HG03025 (cell line): Measurements from ENCODE around the gene CPLX3.

Source experiments
- ATAC-seq: cut with Tn5 transposase; IDR thresholded peaks from one replicate; pipeline ENCODE4 v1.9.1; 2021; ENCODE audit warnings: mild to moderate bottlenecking, moderate library complexity; ENCODE audit not compliant: unreplicated experiment, low FRiP score

CPLX3 gene

DNA sequence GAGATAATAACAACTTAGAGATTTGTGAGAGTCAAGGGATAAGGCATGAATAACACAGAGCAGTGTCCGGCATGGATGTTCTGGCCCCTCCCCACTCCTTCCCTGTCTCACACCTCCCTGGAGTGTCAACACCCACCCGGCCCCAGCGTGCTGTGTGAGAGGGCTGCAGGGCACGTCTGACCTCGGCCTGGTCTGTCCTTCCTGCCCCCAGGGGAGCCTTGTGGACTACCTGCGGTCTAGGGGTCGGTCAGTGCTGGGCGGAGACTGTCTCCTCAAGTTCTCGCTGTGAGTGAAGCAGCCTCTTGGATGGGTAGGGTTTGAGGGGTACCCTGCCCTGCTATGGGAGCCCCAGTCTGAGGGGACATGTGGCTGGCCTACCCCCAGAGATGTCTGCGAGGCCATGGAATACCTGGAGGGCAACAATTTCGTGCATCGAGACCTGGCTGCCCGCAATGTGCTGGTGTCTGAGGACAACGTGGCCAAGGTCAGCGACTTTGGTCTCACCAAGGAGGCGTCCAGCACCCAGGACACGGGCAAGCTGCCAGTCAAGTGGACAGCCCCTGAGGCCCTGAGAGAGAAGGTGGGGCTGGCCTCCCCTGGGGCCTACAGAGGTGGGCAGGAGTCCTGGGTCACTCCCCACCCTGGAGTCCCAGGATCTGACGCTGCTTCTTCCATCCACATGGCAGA, 25.0 kb upstream of the CPLX3 start:
- no peak for ATAC-seq

DNA sequence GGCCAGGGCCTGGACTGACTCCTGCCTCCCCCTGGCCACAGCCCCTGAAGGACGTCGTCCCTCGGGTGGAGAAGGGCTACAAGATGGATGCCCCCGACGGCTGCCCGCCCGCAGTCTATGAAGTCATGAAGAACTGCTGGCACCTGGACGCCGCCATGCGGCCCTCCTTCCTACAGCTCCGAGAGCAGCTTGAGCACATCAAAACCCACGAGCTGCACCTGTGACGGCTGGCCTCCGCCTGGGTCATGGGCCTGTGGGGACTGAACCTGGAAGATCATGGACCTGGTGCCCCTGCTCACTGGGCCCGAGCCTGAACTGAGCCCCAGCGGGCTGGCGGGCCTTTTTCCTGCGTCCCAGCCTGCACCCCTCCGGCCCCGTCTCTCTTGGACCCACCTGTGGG, 24.1 kb upstream of the CPLX3 start:
- no peak for ATAC-seq

DNA sequence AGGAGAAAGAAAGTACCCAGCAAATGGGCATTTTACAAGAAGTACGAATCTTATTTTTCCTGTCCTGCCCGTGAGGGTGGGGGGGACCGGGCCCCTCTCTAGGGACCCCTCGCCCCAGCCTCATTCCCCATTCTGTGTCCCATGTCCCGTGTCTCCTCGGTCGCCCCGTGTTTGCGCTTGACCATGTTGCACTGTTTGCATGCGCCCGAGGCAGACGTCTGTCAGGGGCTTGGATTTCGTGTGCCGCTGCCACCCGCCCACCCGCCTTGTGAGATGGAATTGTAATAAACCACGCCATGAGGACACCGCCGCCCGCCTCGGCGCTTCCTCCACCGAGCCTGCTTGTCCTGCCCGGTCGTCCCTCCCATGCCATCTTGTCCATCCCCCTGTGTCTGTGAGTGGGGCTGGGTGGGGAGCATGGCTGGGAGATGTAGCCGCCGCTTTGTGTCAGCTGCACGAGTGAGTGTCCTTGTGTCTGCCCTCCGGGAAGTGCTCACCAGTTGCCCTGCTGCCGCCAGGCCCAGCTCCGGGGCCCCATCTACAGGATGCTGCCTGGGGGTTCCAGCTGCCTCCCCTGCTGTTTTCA, 23.5 kb upstream of the CPLX3 start:
- ATAC-seq, result no peak

DNA sequence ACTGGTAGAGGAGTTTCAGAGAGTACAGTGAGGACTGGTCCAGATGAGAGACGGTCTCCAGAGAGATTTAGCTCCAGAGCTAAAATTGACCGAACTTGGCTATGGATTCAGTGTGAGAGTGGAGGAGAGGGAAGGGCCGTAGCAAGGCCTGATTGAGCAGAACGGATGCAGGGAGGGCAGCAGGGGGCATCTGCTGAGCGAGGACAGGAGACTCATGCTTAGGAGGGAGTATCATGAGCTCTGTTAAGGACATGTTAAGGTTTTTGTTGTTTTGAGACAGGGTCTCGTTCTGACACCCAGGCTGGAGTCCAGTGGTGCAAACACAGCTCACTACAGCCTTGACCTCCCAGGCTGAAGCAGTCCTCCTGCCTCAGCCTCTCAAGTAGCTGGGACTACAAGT, 21.5 kb upstream of the CPLX3 start:
- ATAC-seq, result no peak

DNA sequence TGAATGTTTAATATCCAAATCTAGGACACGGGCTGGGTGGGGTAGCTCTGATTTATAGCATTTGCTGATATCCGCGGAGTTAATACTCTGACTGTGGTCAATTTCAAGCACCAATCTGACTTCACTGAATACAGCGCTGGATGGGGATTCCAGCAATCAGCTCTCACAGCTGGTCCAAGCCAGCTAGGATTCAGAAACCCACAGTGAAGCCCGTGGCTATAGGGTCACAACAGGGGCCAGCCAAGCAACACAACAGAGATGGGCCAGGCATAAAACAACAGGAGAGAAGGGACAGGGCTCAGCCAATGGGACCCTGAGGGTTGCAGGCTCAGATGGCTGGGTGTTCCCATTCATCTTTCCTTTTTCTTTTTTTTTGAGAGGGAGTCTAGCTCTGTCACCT, 19.1 kb upstream of the CPLX3 start:
- no peak for ATAC-seq

DNA sequence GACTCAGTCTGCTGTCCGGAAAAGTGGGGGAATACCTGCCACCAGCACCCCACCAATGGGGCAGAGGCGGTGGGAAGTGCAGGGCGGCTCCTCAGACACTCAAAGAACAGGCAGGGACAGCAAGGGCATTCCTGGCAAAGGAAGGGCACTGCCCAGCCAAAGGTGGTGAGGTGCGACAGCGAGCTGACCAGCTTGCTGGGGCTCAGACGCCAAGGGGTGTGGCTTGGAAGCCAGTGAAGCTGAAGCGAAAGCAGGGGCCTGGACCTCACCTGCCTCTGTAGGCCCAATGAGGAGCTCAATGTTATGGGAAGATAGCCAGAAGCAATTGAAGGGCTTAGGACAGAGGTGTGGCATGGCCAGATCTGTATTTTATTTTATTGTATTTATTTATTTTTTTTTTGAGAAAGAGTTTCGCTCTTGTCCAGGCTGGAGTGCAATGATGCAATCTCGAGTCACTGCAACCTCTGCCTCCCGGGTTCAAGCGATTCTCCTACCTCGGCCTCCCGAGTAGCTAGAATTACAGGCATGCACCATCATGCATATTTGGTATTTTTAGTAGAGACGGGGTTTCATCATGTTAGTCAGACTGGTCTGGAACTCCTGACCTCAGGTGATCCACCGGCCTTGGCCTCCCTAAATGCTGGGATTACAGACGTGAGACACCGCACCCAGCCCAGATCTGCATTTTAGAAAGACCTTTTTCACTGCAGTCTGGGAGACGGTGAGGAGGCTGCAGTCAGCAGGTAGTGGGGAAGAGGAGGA, 18.2 kb upstream of the CPLX3 start:
- ATAC-seq, result no peak

DNA sequence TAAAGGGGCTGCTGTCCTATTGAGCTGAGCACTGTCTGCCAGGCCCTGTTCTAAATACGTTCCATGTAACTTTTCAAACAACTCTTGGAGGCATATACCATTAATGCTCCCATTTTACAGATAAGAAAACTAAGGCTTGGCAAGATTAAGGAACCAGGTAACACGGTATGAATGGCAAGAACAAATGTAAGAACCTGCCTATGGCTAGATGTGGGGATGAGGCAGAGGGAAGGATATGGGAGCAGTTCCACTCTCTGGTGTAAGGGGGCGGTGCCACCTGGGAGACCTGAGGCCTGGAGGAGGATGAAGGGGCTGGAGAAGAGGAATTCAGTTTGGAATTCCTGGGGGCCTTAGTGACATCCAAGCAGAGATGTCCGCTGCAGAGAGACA, 17.6 kb upstream of the CPLX3 start:
- no peak for ATAC-seq

DNA sequence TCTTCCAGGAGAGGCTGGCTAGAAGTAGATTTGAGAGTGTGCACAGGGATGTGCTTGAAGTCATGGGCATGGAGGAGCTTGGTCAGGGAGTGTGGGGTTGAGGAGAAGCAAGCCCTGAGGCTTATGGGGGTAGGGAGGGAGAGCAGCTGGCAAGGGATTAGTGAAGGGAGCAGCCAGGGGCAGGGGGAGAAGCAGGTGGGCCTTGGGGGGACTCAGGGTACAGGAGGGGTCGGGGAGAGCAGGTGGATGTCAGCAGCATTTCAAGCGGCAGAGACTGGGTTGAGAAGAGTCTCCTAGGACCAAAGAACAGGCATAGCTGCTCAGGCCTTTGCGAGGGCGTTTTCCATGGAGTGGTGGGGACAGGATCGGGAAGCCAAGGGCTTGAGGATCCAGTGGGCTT, 17.2 kb upstream of the CPLX3 start:
- no peak for ATAC-seq

DNA sequence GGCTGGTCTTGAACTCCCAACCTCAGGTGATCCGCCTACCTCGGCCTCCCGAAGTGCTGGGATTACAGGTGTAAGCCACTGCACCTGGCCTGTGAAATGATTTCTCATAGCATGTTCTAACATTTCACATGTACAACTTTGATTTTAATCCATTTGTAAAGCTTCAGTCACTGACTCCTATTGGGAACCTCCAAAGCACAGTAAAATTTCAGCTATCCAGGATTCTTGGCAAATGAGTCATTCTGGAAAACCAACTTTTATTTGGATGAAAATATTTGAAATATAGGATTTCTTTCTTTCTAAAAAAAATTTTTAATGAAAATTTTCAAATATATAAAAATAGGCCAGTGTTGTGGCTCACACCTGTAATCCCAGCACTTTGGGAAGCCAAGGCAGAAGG, 16.5 kb upstream of the CPLX3 start:
- ATAC-seq, result no peak

DNA sequence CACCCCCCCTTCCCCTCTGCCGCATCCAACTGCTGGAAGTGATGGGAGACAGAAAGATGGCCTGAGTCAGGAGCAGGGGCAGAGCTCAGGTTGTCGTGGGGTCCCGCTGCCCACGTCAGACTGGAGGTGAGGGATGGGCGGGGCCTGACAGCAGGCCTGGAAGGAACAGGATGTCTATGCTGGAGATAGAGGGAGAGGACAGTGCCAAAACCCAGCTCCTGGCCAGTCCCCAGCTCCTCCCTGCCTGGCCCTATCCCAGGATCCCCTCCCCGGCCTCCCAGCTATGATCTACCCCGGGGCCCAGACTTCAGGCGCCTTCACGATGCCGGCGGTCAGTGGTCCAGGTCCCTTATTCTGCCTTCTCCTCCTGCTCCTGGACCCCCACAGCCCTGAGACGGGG, 13.9 kb upstream of the CPLX3 start, which contains the start of gene LMAN1L:
TSS of gene LMAN1L (plus strand) at position 303 of the 400 bp plus-strand sequence. CDS start at position 323, 20 bp downstream.
- ATAC-seq, result no peak

DNA sequence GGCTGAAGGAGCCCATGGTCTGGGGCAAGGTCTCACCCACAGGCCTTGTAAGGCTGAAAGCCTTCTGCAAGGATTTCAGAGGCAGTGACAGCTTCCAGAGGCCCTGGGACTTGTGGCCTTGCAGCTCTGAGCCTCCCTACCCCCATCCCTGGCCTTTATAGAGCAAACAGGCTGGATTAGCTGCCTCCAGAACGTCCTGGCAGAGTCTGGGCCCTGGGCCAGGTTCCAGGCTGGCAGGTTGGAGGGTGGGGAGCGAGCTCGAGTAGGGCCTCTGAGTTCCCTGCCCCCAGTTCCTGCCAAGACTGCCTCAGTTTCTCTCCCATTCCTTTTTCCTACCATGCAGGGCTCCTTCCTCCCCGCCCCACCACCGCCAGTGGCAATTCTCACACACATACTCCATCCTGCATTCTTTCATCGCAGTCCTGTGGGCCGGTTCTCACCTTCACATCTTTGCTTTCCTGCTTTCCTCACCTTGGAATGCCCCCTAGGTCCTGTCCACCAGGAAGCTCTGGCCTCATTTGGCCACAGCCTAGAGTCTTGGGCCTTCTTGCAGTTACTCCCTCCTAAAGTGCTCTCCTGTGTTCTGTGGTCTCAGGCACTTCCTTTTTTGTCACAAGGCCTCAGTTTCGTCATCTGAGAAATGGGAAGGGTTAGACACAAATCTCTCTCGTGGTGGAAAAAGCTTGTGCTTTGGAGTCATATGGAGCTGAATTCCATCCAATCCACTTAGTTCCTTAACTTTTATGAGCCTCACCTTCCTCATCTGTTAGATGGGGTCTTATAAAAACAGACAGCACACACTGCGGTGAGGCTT, 11.1 kb upstream of the CPLX3 start:
- ATAC-seq, result no peak

DNA sequence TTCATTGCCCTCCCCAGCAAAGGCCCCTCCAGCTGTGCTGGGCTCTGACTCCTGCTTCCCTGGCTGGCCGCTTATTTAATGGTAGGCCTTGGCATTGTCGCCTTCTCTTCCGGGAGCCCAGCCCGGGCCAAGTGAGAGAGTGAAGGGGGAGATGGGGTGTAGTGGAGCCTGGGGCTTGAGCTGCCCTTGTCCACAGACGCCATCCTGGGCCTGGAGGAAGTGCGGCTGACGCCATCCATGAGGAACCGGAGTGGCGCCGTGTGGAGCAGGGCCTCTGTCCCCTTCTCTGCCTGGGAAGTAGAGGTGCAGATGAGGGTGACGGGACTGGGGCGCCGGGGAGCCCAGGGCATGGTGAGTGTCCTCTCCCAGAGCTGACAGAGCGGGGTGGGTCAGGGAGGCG, 10.5 kb upstream of the CPLX3 start:
- no peak for ATAC-seq

DNA sequence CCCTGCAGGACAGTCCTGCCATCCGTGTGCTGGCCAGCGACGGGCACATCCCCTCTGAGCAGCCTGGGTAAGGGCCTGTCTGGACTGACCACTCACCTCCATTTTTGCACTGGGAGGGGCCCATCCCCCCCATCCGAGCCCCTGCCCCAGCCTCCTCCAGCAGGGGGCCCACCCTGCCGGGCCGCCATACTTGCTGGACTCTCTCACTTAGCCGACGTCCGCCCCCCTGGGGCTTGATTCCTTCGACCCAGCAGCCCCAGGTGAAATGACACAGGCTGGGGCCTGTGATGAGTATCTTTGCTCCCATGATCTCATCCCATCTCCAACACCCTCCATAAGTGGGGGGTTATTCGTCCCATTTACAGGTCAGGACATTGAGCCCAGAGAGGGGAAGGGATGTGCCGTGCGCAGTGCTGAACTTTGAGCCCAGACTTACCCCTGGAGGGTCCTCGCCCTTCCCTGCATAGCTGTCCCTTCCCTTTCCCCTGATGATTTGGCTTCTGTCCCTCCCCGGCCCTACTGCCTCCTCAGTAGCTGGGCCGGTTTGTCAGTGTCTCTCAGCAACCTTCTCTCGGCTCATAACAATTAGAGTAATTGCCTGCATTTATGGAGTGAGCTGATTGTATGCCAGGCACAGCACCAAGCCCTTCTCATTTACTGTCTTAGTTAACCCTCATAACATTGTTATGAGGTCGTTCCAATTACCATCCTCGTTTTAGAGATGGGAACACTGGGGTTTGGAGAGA, 9.6 kb upstream of the CPLX3 start:
- ATAC-seq, result no peak

DNA sequence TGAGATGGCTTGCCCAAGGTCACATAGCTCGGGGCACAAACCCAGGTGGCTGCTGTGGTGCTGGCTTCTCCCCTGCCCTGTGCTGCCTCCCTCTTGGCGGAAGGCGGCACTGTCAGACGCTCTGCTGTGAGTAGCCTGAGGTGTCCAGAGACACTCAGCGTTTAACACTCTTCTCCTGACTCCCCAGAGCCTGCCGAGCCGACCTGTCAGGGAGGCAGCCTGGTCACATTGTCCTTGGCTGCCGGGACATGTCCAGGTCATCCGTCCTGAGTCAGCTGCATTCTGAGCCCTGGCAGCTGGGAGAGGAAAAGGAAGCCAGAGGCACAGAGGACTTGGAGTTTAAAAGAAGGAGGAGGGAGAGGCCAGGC, 9.1 kb upstream of the CPLX3 start:
- ATAC-seq, result no peak

DNA sequence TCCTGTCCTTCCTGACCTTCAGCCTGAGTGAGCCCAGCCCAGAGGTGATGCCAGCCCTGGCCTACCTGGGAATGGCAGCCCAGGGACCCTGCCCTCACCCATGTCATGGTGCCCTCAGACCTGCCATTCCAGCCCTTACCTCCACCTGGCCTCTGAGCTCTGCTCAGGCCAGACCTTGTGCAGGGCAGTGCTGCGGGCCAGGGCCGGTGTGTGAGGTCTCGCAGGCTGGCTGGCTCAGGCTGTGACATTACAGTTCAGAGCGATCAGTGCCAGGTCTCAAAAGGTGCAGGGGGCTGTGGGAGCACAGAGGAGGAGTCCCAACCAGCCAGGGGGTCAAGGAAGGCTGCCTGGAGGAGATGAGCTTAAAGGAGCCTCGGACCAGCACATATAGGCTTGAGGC, 6.4 kb upstream of the CPLX3 start:
- no peak for ATAC-seq

DNA sequence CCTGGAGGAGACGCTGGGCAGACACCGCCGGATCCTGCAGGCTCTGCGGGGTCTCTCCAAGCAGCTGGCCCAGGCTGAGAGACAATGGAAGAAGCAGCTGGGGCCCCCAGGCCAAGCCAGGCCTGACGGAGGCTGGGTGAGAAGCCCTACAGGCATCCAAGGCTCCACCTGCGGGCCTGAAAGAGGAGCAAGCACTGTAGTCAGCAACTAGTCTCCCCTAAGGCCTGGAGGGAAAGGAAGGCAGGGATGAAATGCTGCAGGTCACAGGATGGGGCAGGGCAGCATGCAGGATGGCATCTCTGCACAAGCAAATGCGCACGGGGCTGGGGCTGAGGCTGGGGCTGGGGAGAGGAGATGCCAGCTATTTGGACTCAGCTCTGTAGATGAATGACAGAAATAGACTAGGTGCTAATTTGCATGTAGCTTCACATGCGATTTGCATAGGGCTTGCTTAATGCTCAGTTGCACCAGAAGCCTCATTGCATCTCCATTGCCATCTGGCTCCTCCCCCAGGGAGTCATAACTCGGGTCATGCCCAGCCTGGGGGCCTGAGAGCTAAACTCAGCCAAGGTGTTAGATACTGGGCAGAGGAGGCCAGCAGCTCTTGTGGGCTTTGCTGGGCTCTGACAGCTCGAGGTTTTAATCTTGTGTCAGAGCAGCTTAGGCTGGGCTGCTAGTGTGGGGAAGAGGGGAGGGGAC, 5.2 kb upstream of the CPLX3 start:
- ATAC-seq, result no peak

DNA sequence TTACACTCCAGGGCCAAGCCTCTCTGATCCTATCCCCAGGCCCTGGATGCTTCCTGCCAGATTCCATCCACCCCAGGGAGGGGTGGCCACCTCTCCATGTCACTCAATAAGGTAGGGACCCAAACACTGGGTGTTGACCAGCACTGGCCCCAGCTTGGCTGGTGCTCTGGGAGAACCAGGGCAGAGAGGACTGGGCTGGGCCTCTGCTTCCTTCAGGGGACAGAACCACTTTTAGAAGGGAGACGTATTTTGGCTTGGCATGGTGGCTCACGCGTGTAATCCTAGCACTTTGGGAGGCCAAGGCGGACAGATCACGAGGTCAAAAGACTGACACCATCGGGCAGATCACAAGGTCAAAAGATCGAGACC, 4.7 kb upstream of the CPLX3 start:
- ATAC-seq, result no peak

DNA sequence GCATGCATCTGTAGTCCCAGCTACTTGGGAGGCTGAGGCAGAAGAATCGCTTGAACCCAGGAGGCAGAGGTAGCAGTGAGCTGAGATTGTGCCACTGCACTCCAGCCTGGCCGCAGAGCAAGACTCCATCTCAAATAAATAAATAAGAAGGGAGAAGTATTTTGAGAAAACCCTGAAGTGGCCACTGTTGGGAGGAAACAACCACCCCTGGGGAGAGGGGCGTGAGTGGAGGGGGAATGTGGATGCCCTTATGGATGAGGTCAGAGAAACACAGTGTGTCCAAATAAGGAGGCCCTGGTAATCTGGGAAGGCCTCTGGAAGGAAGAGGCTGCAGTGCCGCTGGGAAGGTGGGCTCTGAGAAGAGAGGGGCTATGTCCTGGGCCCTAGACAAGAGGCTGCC, 4.2 kb upstream of the CPLX3 start:
- no peak for ATAC-seq

DNA sequence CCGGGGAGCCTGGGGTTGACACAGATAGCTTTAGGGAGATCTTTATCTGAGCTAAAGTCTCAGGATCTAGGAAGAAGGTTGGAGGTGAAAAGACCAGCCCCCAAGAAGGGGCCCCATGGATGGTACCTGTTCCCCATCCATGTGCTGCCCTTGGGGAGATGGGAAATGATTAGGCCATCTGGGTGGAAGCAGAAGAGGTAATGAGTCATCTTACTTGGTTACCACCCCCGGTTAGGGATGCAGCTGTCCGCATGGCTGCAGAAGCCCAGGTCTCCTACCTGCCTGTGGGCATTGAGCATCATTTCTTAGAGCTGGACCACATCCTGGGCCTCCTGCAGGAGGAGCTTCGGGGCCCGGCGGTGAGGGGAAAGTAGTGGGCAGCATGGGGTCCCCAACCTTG, 3.1 kb upstream of the CPLX3 start:
- no peak for ATAC-seq

DNA sequence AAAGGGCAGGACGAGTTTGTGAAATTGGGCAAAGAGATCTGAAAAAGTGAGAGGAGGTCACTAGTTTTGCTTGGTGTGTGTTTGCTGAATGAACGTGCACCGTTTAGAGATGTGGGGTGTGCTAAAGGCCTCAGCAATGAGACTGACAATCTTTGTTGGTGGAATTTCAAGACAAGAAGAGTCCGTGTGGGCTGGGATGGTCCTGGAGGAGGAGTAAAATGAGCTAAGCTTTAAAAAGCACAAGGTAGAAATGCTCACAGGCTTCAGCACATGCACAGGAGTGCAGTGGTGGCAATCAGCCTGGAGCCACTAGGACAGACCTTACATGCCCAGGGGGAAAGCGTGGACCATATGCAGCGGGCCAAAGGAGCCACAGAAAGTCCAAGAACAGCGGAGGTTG, 1.5 kb upstream of the CPLX3 start:
- no peak for ATAC-seq
